ENCODE results near the gene RDX.

The RDX gene

GRCh38 chr11:110295531-110296225 lies 736 bp downstream of the RDX start:
- Histone ChIP-seq H3K4me2 (ENCODE audit: low read length) (peak overlapping the region; percentile 83), H2AFZ (ENCODE audit: low read length) (0 out of 2 replicates have a peak overlapping the region, but pooled peaks have one; percentile 15), H4K20me1 (ENCODE audit: insufficient read depth, low read length) (peaks cover 4% of the 10 kb centered on the region; the same call in 1 of the 2 replicates), H3K9me3 (ENCODE audit: low read length) (no peaks in the 10 kb centered on the region), H3K27me3 (ENCODE audit: insufficient read depth, low read length) (peaks cover 4% of the 10 kb centered on the region; the same call in 1 of the 2 replicates), H3K27ac (ENCODE audit: low read depth, low read length, poor library complexity, severe bottlenecking) (no peak overlapping the region), H3K9me2 (ENCODE audit: low read depth, low read length) (no peaks in the 10 kb centered on the region), H3F3A (ENCODE audit: insufficient read depth, low read length) (peaks cover 4% of the 10 kb centered on the region; the same call in 1 of the 2 replicates), H3K4me3 (ENCODE audit: low read depth, low read length, poor library complexity, severe bottlenecking) (peak overlapping the region; percentile 83), H3K36me3 (ENCODE audit: insufficient read depth, low read length) (peaks cover 7% of the 10 kb centered on the region; the same call in 1 of the 2 replicates), H3K9ac (ENCODE audit: low read length) (peak overlapping the region; percentile 84), H3K4me1 (ENCODE audit: insufficient read depth, low read length, severe bottlenecking) (peaks cover 38% of the 10 kb centered on the region), H3K79me2 (ENCODE audit: insufficient read depth, low read length) (peaks cover 45% of the 10 kb centered on the region)
- TF ChIP-seq CTCF (IDR thresholded peaks at IDR 0.05; ENCODE audit: low read length) (no peak), EZH2 (IDR thresholded peaks at IDR 0.05; ENCODE audit: borderline replicate concordance, low read length) (no peak)

GRCh38 chr11:110295086-110295485 lies 1.3 kb downstream of the RDX start:
- Histone ChIP-seq H3K9ac (ENCODE audit: low read length) (peak overlapping the region; percentile 84), H3K9me3 (ENCODE audit: low read length) (no peaks in the 10 kb centered on the region), H3K4me2 (ENCODE audit: low read length) (peak overlapping the region; percentile 83), H3K79me2 (ENCODE audit: insufficient read depth, low read length) (peaks cover 51% of the 10 kb centered on the region), H4K20me1 (ENCODE audit: insufficient read depth, low read length) (peaks cover 4% of the 10 kb centered on the region; the same call in 1 of the 2 replicates), H3K27ac (ENCODE audit: low read depth, low read length, poor library complexity, severe bottlenecking) (no peak overlapping the region), H3K27me3 (ENCODE audit: insufficient read depth, low read length) (peaks cover 4% of the 10 kb centered on the region; the same call in 1 of the 2 replicates), H3K4me1 (ENCODE audit: insufficient read depth, low read length, severe bottlenecking) (peaks cover 38% of the 10 kb centered on the region), H3K9me2 (ENCODE audit: low read depth, low read length) (no peaks in the 10 kb centered on the region), H3K36me3 (ENCODE audit: insufficient read depth, low read length) (peaks cover 7% of the 10 kb centered on the region; the same call in 1 of the 2 replicates), H2AFZ (ENCODE audit: low read length) (no peak overlapping the region), H3K4me3 (ENCODE audit: low read depth, low read length, poor library complexity, severe bottlenecking) (peak overlapping the region; percentile 83), H3F3A (ENCODE audit: insufficient read depth, low read length) (peaks cover 4% of the 10 kb centered on the region; the same call in 1 of the 2 replicates)
- TF ChIP-seq EZH2 (IDR thresholded peaks at IDR 0.05; ENCODE audit: borderline replicate concordance, low read length) (no peak), CTCF (IDR thresholded peaks at IDR 0.05; ENCODE audit: low read length) (no peak)

- Histone ChIP-seq H4K20me1 (ENCODE audit: insufficient read depth, low read length) (peaks cover 4% of the 10 kb centered on the region; the same call in 1 of the 2 replicates), H3K9ac (ENCODE audit: low read length) (peak overlapping the region; percentile 84; the same call in 1 of the 2 replicates), H3K27ac (ENCODE audit: low read depth, low read length, poor library complexity, severe bottlenecking) (no peak overlapping the region)
Observed at GRCh38 chr11:110294509-110294908, 1.9 kb downstream of the RDX start.

More at GRCh38 chr11:110294509-110294908, 1.9 kb downstream of the RDX start:
- Histone ChIP-seq H3K79me2 (ENCODE audit: insufficient read depth, low read length) (peaks cover 57% of the 10 kb centered on the region), H3K4me1 (ENCODE audit: insufficient read depth, low read length, severe bottlenecking) (peaks cover 38% of the 10 kb centered on the region), H3K36me3 (ENCODE audit: insufficient read depth, low read length) (peaks cover 7% of the 10 kb centered on the region; the same call in 1 of the 2 replicates), H3K4me3 (ENCODE audit: low read depth, low read length, poor library complexity, severe bottlenecking) (peak overlapping the region; percentile 83), H3K9me3 (ENCODE audit: low read length) (no peaks in the 10 kb centered on the region), H3K4me2 (ENCODE audit: low read length) (peak overlapping the region; percentile 83), H3K9me2 (ENCODE audit: low read depth, low read length) (no peaks in the 10 kb centered on the region), H3F3A (ENCODE audit: insufficient read depth, low read length) (peaks cover 4% of the 10 kb centered on the region; the same call in 1 of the 2 replicates), H2AFZ (ENCODE audit: low read length) (no peak overlapping the region), H3K27me3 (ENCODE audit: insufficient read depth, low read length) (peaks cover 4% of the 10 kb centered on the region; the same call in 1 of the 2 replicates)
- TF ChIP-seq CTCF (IDR thresholded peaks at IDR 0.05; ENCODE audit: low read length) (no peak), EZH2 (IDR thresholded peaks at IDR 0.05; ENCODE audit: borderline replicate concordance, low read length) (no peak)

All from OCI-LY1 (cell line).